GM19328 (cell line): Measurements from ENCODE around the gene SHISA8.

ENCODE experiments used
- ATAC-seq: cut with Tn5 transposase; IDR thresholded peaks from one replicate; pipeline ENCODE4 v1.9.1; 2021; ENCODE audit warnings: mild to moderate bottlenecking, moderate library complexity; ENCODE audit not compliant: unreplicated experiment

The SHISA8 gene

DNA sequence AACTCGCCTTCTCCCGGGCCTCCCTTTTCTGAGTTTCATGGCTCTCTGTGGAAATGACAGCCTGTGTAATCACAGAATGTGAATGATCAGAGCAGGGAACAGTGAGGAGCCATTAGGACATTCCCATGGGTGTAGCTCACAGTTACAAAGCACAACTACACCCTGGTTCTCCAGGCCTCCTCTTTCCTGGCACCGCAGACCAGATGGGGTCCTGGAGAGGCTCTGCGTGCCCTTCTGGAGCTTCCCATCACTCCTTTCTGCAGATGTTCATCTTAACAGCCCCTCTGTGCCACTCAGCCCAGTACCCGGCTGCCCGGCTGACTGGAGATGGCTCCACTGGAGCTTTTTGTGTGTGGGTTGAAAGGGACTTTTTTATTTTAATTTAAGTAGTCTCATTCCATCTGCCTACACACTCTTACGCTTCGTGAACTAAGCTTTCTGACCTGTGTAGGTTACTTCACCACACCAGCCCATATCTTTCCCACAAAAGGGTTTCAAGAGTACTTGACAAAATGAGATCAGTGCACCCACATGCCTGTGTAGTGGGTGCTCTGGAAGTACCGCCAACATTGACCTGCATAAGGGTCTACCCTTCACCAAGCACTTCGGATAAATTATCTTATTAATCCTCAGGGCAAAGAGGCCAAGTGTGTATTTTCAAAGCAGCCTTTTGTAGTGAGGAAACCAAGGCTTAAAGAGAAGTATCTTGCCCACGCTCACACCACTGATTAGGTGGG is 52.2 kb downstream of the SHISA8 start:
- ATAC-seq, result peak; percentile 51

DNA sequence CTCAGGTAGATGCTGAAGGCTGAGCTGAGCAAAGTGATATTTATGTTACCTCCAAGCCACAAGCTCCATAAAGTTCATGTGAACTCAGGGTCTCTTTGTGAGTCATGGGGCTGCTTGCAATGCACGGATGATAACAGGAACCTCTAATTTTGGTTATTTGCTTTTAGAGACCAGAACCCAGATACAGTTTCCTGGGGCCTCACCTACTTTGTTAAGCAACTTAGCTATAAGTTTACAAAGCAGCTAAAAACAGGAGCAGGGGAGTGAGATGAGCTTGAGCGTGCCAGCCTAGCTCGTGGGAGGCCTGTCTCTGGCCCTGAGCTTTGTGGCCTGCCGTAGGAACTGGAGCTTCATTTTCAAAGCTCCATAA is 52.7 kb downstream of the SHISA8 start:
- ATAC-seq, result no peak
